IgD-negative memory B cell (primary cell): ENCODE results near the gene ART1. TPM values are rescaled to one million over a fixed set of nuclear protein-coding genes. Genes with fewer than 3 reads are reported as not detected.
A peak's percentile ranks its signal among the peaks of the same experiment; 100 is the strongest.

Source experiments
- H3K27ac Mint-ChIP-seq, 3 donors: one replicate each; pipeline ENCODE4 v1.8.0; 2020 to 2022; ENCODE audit warnings: mild to moderate bottlenecking in 3 of 3, mixed read lengths in 3 of 3, moderate library complexity in 1 of 3
- H3K27me3 Mint-ChIP-seq: one replicate; pipeline ENCODE4 v1.8.0; 2021; ENCODE audit warnings: mixed read lengths
- H3K36me3 Mint-ChIP-seq: one replicate; pipeline ENCODE4 v1.8.0; 2020; ENCODE audit warnings: mild to moderate bottlenecking, mixed read lengths
- H3K4me1 Mint-ChIP-seq, 3 donors: one replicate each; pipeline ENCODE4 v1.8.0; 2020 to 2022; ENCODE audit warnings: mixed read lengths in 3 of 3, mild to moderate bottlenecking in 1 of 3
- H3K4me3 Mint-ChIP-seq, 4 donors: one replicate each; pipeline ENCODE4 v1.8.0; 2020 to 2022; ENCODE audit warnings: mild to moderate bottlenecking in 4 of 4, mixed read lengths in 4 of 4, moderate library complexity in 3 of 4
- H3K9me3 Mint-ChIP-seq, 3 donors: one replicate each; pipeline ENCODE4 v1.8.0; 2020 to 2021; ENCODE audit warnings: mixed read lengths in 3 of 3, mild to moderate bottlenecking in 1 of 3
- polyA plus RNA-seq: library from polyadenylated mRNA; unstranded; fragments of 300-500 nt; fragmentation: Illumina TruSeq; gene quantifications from one replicate; pipeline ENCODE4 v1.2.3, GENCODE V29; 2021

The ART1 gene
- polyA plus RNA-seq, 1 donor from 2014 or later, result not detected

- no peaks in the 10 kb centered on the region for H3K9me3 Mint-ChIP-seq
- no peaks in the 10 kb centered on the region for H3K27me3 Mint-ChIP-seq
- H3K4me1 Mint-ChIP-seq, result peaks cover 0 to 2% (median 0%) of the 10 kb centered on the region in 3 donors
- H3K4me3 Mint-ChIP-seq, result no peak overlapping the region
- H3K27ac Mint-ChIP-seq, result no peak overlapping the region
- H3K36me3 Mint-ChIP-seq, result peaks cover 10% of the 10 kb centered on the region
Observed at GRCh38 chr11:3667149-3668035, 22.5 kb downstream of the ART1 start.

GRCh38 chr11:3669128-3669527 lies 24.2 kb downstream of the ART1 start:
- Mint-ChIP-seq H3K9me3 (no peaks in the 10 kb centered on the region), H3K36me3 (peaks cover 7% of the 10 kb centered on the region), H3K4me1 (peaks cover 0 to 2% (median 0%) of the 10 kb centered on the region in 3 donors), H3K27ac (peak overlapping the region in 1 of 3 donors; percentile 83), H3K27me3 (no peaks in the 10 kb centered on the region), H3K4me3 (no peak overlapping the region)

- no peaks in the 10 kb centered on the region for H3K27me3 Mint-ChIP-seq
- H3K4me1 Mint-ChIP-seq, result peaks cover 0 to 2% (median 0%) of the 10 kb centered on the region in 3 donors
- H3K4me3 Mint-ChIP-seq, result no peak overlapping the region
- peak overlapping the region in 1 of 3 donors; percentile 83 for H3K27ac Mint-ChIP-seq
- H3K36me3 Mint-ChIP-seq, result peaks cover 7% of the 10 kb centered on the region
- no peaks in the 10 kb centered on the region for H3K9me3 Mint-ChIP-seq
Observed at GRCh38 chr11:3669742-3670183, 24.8 kb downstream of the ART1 start.

- Mint-ChIP-seq H3K36me3 (peaks cover 9% of the 10 kb centered on the region), H3K4me1 (peaks cover 0 to 2% (median 0%) of the 10 kb centered on the region in 3 donors), H3K27me3 (no peaks in the 10 kb centered on the region), H3K27ac (peak within 1 kb of the TSS in 2 of 3 donors; percentile 74 to 88), H3K4me3 (peak within 1 kb of the TSS in 1 of 4 donors; percentile 19), H3K9me3 (no peaks in the 10 kb centered on the region)
Observed at GRCh38 chr11:3671334-3672254, 26.7 kb downstream of the ART1 start, which contains the start of gene CHRNA10. CHRNA10 (minus strand) TSS chr11:3671384; CDS start chr11:3671312, 72 bp downstream.

- H3K4me3 Mint-ChIP-seq, result no peak overlapping the region
- no peaks in the 10 kb centered on the region for H3K9me3 Mint-ChIP-seq
- no peaks in the 10 kb centered on the region for H3K27me3 Mint-ChIP-seq
- peaks cover 9% of the 10 kb centered on the region for H3K36me3 Mint-ChIP-seq
- peaks cover 0 to 2% (median 0%) of the 10 kb centered on the region in 3 donors for H3K4me1 Mint-ChIP-seq
- H3K27ac Mint-ChIP-seq, result no peak overlapping the region
Observed at GRCh38 chr11:3674189-3674588, 29.3 kb downstream of the ART1 start.

GRCh38 chr11:3675971-3676370 lies 31.0 kb downstream of the ART1 start:
- no peak overlapping the region for H3K27ac Mint-ChIP-seq
- peaks cover 0 to 2% (median 0%) of the 10 kb centered on the region in 3 donors for H3K4me1 Mint-ChIP-seq
- H3K9me3 Mint-ChIP-seq, result no peaks in the 10 kb centered on the region
- no peak overlapping the region for H3K4me3 Mint-ChIP-seq
- no peaks in the 10 kb centered on the region for H3K27me3 Mint-ChIP-seq
- H3K36me3 Mint-ChIP-seq, result peaks cover 6% of the 10 kb centered on the region

GRCh38 chr11:3679077-3679476 lies 34.1 kb downstream of the ART1 start:
- Mint-ChIP-seq H3K27ac (no peak overlapping the region), H3K27me3 (no peaks in the 10 kb centered on the region), H3K4me1 (no peaks in the 10 kb centered on the region), H3K4me3 (no peak overlapping the region), H3K9me3 (no peaks in the 10 kb centered on the region), H3K36me3 (peaks cover 12% of the 10 kb centered on the region)

- peak overlapping the region in 1 of 3 donors; percentile 73 for H3K27ac Mint-ChIP-seq
- H3K4me3 Mint-ChIP-seq, result no peak overlapping the region
- no peaks in the 10 kb centered on the region for H3K27me3 Mint-ChIP-seq
- H3K4me1 Mint-ChIP-seq, result no peaks in the 10 kb centered on the region
- peaks cover 11% of the 10 kb centered on the region for H3K36me3 Mint-ChIP-seq
- H3K9me3 Mint-ChIP-seq, result no peaks in the 10 kb centered on the region
Observed at GRCh38 chr11:3683039-3683438, 38.1 kb downstream of the ART1 start.

- peaks cover 11% of the 10 kb centered on the region for H3K36me3 Mint-ChIP-seq
- no peaks in the 10 kb centered on the region for H3K9me3 Mint-ChIP-seq
- H3K27ac Mint-ChIP-seq, result no peak overlapping the region
- H3K27me3 Mint-ChIP-seq, result no peaks in the 10 kb centered on the region
- no peaks in the 10 kb centered on the region for H3K4me1 Mint-ChIP-seq
- H3K4me3 Mint-ChIP-seq, result no peak overlapping the region
Observed at GRCh38 chr11:3684129-3684818, 39.3 kb downstream of the ART1 start.

- Mint-ChIP-seq H3K4me3 (no peak overlapping the region), H3K27ac (no peak overlapping the region), H3K9me3 (no peaks in the 10 kb centered on the region), H3K27me3 (no peaks in the 10 kb centered on the region), H3K36me3 (peaks cover 11% of the 10 kb centered on the region), H3K4me1 (no peaks in the 10 kb centered on the region)
Observed at GRCh38 chr11:3684819-3685172, 39.9 kb downstream of the ART1 start.

GRCh38 chr11:3685923-3686322 lies 41.0 kb downstream of the ART1 start:
- Mint-ChIP-seq H3K4me3 (no peak overlapping the region), H3K27ac (peak overlapping the region in 1 of 3 donors; percentile 24), H3K4me1 (no peaks in the 10 kb centered on the region), H3K9me3 (no peaks in the 10 kb centered on the region), H3K36me3 (peaks cover 11% of the 10 kb centered on the region), H3K27me3 (no peaks in the 10 kb centered on the region)

- Mint-ChIP-seq H3K36me3 (peaks cover 8% of the 10 kb centered on the region), H3K4me3 (no peak overlapping the region), H3K27ac (no peak overlapping the region), H3K27me3 (no peaks in the 10 kb centered on the region), H3K4me1 (no peaks in the 10 kb centered on the region), H3K9me3 (no peaks in the 10 kb centered on the region)
Observed at GRCh38 chr11:3686751-3687150, 41.8 kb downstream of the ART1 start.

- Mint-ChIP-seq H3K27ac (no peak overlapping the region), H3K27me3 (no peaks in the 10 kb centered on the region), H3K4me1 (no peaks in the 10 kb centered on the region), H3K9me3 (no peaks in the 10 kb centered on the region), H3K36me3 (no peaks in the 10 kb centered on the region), H3K4me3 (no peak overlapping the region)
Observed at GRCh38 chr11:3700410-3700809, 55.5 kb downstream of the ART1 start.

- no peak overlapping the region for H3K4me3 Mint-ChIP-seq
- H3K4me1 Mint-ChIP-seq, result no peaks in the 10 kb centered on the region
- H3K9me3 Mint-ChIP-seq, result no peaks in the 10 kb centered on the region
- H3K27ac Mint-ChIP-seq, result no peak overlapping the region
- H3K27me3 Mint-ChIP-seq, result no peaks in the 10 kb centered on the region
- H3K36me3 Mint-ChIP-seq, result no peaks in the 10 kb centered on the region
Observed at GRCh38 chr11:3700910-3701309, 56.0 kb downstream of the ART1 start.
